Right lobe of liver (tissue), 6 donors: ENCODE results near the gene S100A1. TPM values are rescaled to one million over a fixed set of nuclear protein-coding genes. Genes with fewer than 3 reads are reported as not detected.

Experiments used
- ATAC-seq, 4 donors: fragments of 200-7000 bp; cut with Tn5 transposase; one replicate each; pipeline ENCODE4 v1.9.1; 2020; ENCODE audit warnings: mild to moderate bottlenecking in 4 of 4, moderate library complexity in 4 of 4
- DNase-seq, 3 donors: peaks; one replicate each; pipeline ENCODE4 v3.0.0-alpha.2; 2020
- H3K27ac ChIP-seq, 3 donors: fragments of 200-600 bp; one replicate each; pipeline ENCODE4 v1.8.0; 2022
- H3K27me3 ChIP-seq, 2 donors: fragments of 200-600 bp; one replicate each; pipeline ENCODE4 v1.8.0; 2022
- H3K36me3 ChIP-seq, 4 donors: fragments of 200-600 bp; sonication (generic) in 1 of 4; one replicate each; pipeline versions ENCODE4 v1.5.1 to v1.8.0; 2017 to 2022; ENCODE audit warnings: control low read depth in 1 of 4
- H3K4me1 ChIP-seq, 4 donors: fragments of 200-600 bp; sonication (generic) in 1 of 4; one replicate each; pipeline versions ENCODE4 v1.5.1 to v1.8.0; 2017 to 2022; ENCODE audit warnings: control low read depth in 1 of 4
- H3K4me3 ChIP-seq, 3 donors: fragments of 200-600 bp; one replicate each; pipeline ENCODE4 v1.8.0; 2022
- H3K9me3 ChIP-seq, 4 donors: fragments of 200-600 bp; sonication (generic) in 1 of 4; one replicate each; pipeline versions ENCODE4 v1.5.1 to v1.8.0; 2017 to 2022; ENCODE audit warnings: control low read depth in 1 of 4
- CTCF ChIP-seq, 4 donors: fragments of 200-600 bp in 3 of 4; fragments of 450-650 bp in 1 of 4; IDR thresholded peaks; one replicate each; pipeline versions ENCODE4 v1.5.1 to v1.8.0; 2016 to 2022; ENCODE audit warnings: antibody characterized with exemption in 4 of 4, mild to moderate bottlenecking in 2 of 4
- POLR2A ChIP-seq: fragments of 450-650 bp; IDR thresholded peaks from one replicate; pipeline ENCODE4 v1.6.1; 2017; ENCODE audit warnings: antibody characterized with exemption, mild to moderate bottlenecking
- WGBS: methylation state at CpG from one replicate; pipeline ENCODE4 v1.1.6; 2018; ENCODE audit warnings: low coverage, low lambda C conversion rate; ENCODE audit not compliant: insufficient coverage; ENCODE audit errors: missing lambda C conversion rate; 5-methylcytosine and 5-hydroxymethylcytosine counted together
- intact Hi-C, 2 donors: fragments of 100-400 bp; cut with DNase I; formaldehyde crosslinking; loops; one replicate each; pipeline versions ENCODE4 v1.11.2 to v1.14.1; 2022
- total RNA-seq, 6 experiments: library from RNA; depleted of rRNA in 2 of 6; stranded (reverse); fragments of >200 nt in 2 of 6; fragmentation: NEBNext Ultra II Directional in 3 of 6; extraction: Animal tissue kit (Norgen Biotek cat#: 25700) in 3 of 6; gene quantifications; one replicate each; pipeline versions ENCODE4 v1.1.0 to v1.2.4, GENCODE V29; 2016 to 2023
- donor health status: DM: no; HTN: yes; CAD: no.
- donor health status: DM: no; HTN: no; CAD: no.
- donor health status: DM: no; HTN: no; CAD: no.
- donor health status: DM: no; HTN: yes; CAD: no.
- donor health status: DM: no; HTN: yes; CAD: no.

S100A1 gene
- total RNA-seq, 6 experiments from 2014 or later: 0.40 to 2.1 (median 1.0) TPM

GRCh38 chr1:153616917-153617311 is 11.3 kb upstream of the S100A1 start:
- peak in 1 of 3 donors; percentile 40 for DNase-seq
- Histone ChIP-seq H3K27me3 (no peaks in the 10 kb centered on the region), H3K9me3 (no peaks in the 10 kb centered on the region), H3K4me1 (peaks cover 0 to 27% (median 10%) of the 10 kb centered on the region in 4 donors), H3K4me3 (no peak overlapping the region), H3K36me3 (no peaks in the 10 kb centered on the region), H3K27ac (peak overlapping the region; percentile 22 to 60 (median 58))
- intact Hi-C loops: no loop called here
- WGBS: 41% methylated on average over 3 of the region's 5 CpGs
- TF ChIP-seq CTCF (IDR thresholded peaks at IDR 0.05): no peak
- no peak for TF ChIP-seq POLR2A
- no peak for ATAC-seq

- DNase-seq: peak; percentile 85 to 87 (median 86)
- peaks cover 0 to 27% (median 10%) of the 10 kb centered on the region in 4 donors for H3K4me1 ChIP-seq
Observed at GRCh38 chr1:153617663-153618062, 10.6 kb upstream of the S100A1 start.

GRCh38 chr1:153619171-153619570 is 9.1 kb upstream of the S100A1 start:
- TF ChIP-seq CTCF (IDR thresholded peaks at IDR 0.05) (no peak), POLR2A (no peak)
- Histone ChIP-seq H3K9me3 (no peaks in the 10 kb centered on the region), H3K27ac (no peak overlapping the region), H3K27me3 (no peaks in the 10 kb centered on the region), H3K36me3 (no peaks in the 10 kb centered on the region), H3K4me3 (no peak overlapping the region), H3K4me1 (peaks cover 0 to 20% (median 5%) of the 10 kb centered on the region in 4 donors)
- intact Hi-C loops: no loop called here
- DNase-seq (peak in 1 of 3 donors; percentile 27), ATAC-seq (no peak)
- 85% methylated on average over 3 of the region's 6 CpGs for WGBS

More at GRCh38 chr1:153617663-153618062, 10.6 kb upstream of the S100A1 start:
- H3K27ac ChIP-seq: no peak overlapping the region
- no peak overlapping the region for H3K4me3 ChIP-seq
- ATAC-seq: peak in 3 of 4 donors; percentile 63 to 69 (median 68)
- no peaks in the 10 kb centered on the region for H3K9me3 ChIP-seq
- intact Hi-C loops: no loop called here
- TF ChIP-seq POLR2A (no peak), CTCF (IDR thresholded peaks at IDR 0.05) (peak in 3 of 4 donors; percentile 59 to 89 (median 66))
- WGBS: 0% methylated on average over 3 of the region's 6 CpGs
- H3K36me3 ChIP-seq: no peaks in the 10 kb centered on the region
- no peaks in the 10 kb centered on the region for H3K27me3 ChIP-seq

- no peak overlapping the region for H3K27ac ChIP-seq
- no peaks in the 10 kb centered on the region for H3K27me3 ChIP-seq
- intact Hi-C loops: no loop called here
- 75% methylated on average over 6 of the region's 7 CpGs for WGBS
- TF ChIP-seq POLR2A (no peak), CTCF (IDR thresholded peaks at IDR 0.05) (no peak)
- no peak overlapping the region for H3K4me3 ChIP-seq
- ATAC-seq: peak in 3 of 4 donors; percentile 19 to 45 (median 33)
- no peaks in the 10 kb centered on the region for H3K36me3 ChIP-seq
- no peaks in the 10 kb centered on the region for H3K9me3 ChIP-seq
- peak in 1 of 3 donors; percentile 21 for DNase-seq
- peaks cover 0 to 6% (median 0%) of the 10 kb centered on the region in 4 donors for H3K4me1 ChIP-seq
Observed at GRCh38 chr1:153623101-153623500, 5.1 kb upstream of the S100A1 start.
